LNCaP clone FGC (cell line): ENCODE results near the gene CCSER1.
"Not testable (repeated sequence)": the region's sequence is repeated elsewhere in the genome, so short reads cannot be mapped to it uniquely, and the experiment has no call there.

ENCODE experiments used
- DNase-seq: peaks from one replicate; pipeline ENCODE4 v3.0.0-alpha.2; 2011; ENCODE audit warnings: low read depth
- H3K4me3 ChIP-seq: 2 replicates; pipeline ENCODE4 v1.5.1; 2011; ENCODE audit warnings: mild to moderate bottlenecking, low read depth, low read length, control low read depth
- CTCF ChIP-seq: IDR thresholded peaks from 2 replicates; pipeline ENCODE4 v1.5.1; 2012; ENCODE audit warnings: mild to moderate bottlenecking; ENCODE audit not compliant: control insufficient read depth, insufficient read depth; ENCODE audit errors: extremely low read depth

Gene CCSER1

GRCh38 chr4:90689739-90690138 lies 562.5 kb downstream of the CCSER1 start:
- DNase-seq: no peak
- no peak overlapping the region for H3K4me3 ChIP-seq
- TF ChIP-seq CTCF: no peak

- no peak overlapping the region for H3K4me3 ChIP-seq
- no peak for TF ChIP-seq CTCF
- DNase-seq: peak; percentile 65
Measured at GRCh38 chr4:90695411-90695810, 568.2 kb downstream of the CCSER1 start.

- H3K4me3 ChIP-seq, DNase-seq: not testable (repeated sequence)
Measured at GRCh38 chr4:90705501-90705900, 578.3 kb downstream of the CCSER1 start.

DNA sequence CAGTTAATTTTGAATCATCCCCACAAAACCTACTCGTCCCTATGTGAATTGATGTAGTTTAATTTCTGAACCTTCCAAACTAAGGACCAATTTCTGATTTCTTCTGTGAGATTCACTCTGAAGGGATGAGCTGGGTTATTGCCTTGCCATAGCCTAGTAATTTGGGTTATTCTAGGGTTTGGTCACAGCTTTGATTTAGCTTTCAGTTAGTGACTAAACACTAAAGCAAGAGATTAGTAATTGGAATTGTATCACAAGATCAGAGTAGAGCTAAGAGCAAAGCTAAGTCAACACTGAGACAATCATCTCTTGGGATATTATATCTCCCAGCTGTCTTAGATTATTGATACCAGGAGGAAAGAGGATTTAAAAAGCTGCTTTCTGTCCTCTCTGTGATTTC lies 588.0 kb downstream of the CCSER1 start:
- no peak for TF ChIP-seq CTCF
- no peak overlapping the region for H3K4me3 ChIP-seq
- DNase-seq: no peak

DNA sequence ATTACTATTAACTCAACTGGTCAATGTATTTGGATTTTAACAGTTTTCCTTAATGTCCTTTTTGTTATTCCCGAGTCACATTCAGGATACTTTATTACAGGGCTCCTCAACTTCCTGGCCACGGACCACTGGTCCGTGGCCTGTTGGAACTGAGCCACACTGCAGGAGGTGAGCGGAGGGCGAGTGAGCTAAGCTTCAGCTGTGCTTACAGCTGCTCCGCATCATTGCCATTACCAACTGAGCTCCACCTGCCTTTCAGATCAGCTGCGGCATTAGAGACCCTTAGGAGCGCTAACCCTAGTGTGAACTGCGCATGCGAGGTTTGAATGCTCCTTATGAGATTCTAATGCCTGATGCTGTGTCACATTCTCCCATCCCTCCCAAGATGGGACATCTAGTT lies 591.7 kb downstream of the CCSER1 start:
- no peak for TF ChIP-seq CTCF
- DNase-seq: no peak
- no peak overlapping the region for H3K4me3 ChIP-seq

DNA sequence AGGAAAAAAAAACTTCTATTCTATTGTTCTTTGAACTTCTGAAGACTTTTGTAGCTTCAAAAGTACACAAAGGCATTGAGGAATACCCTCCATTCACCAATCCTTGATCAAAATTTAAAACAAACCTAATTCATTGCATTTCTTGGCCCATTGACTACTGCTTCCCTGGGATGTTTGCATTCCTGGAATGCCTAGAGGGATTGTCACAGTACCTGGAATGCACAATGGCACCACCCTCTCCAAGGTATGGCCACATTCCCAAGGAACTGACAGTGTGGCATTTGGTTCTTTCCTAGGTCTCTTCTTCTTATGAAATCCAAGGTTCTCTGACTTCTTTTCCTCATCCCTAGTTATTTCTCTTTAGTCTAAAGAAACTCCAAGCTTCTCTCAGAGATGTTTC lies 600.7 kb downstream of the CCSER1 start:
- no peak for DNase-seq
- TF ChIP-seq CTCF: no peak
- no peak overlapping the region for H3K4me3 ChIP-seq

- DNase-seq: no peak
- H3K4me3 ChIP-seq: no peak overlapping the region
- TF ChIP-seq CTCF: no peak
Measured at GRCh38 chr4:90730752-90731151, 603.6 kb downstream of the CCSER1 start.

DNA sequence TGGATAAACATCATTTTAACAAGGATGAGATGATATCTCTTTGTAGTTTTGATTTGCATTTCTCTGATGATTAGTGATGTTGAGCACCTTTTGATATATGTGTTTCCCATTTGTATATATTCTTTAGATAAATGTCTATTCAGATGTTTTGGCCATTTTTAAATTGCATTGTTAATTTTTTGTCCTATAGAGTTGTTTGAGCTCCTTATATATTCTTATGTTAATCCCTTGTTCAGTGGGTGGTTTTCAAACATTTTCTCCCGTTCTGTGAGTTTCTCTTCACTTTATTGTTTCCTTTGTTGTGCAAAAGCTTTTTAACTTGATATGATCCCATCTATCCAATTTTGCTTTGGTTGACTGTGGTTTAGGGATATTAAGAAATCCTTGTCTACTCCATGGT lies 606.0 kb downstream of the CCSER1 start:
- no peak overlapping the region for H3K4me3 ChIP-seq
- no peak for DNase-seq
- TF ChIP-seq CTCF: no peak
